Loucy (cell line): ENCODE results near the gene RANBP3.

ENCODE experiments used
- H2AFZ ChIP-seq: fragments of 200-600 bp; sonication (generic); 2 replicates; pipeline ENCODE4 v1.6.0; 2016; ENCODE audit warnings: antibody characterized with exemption, mild to moderate bottlenecking, low read length, moderate library complexity
- H3F3A ChIP-seq: fragments of 200-600 bp; 2 replicates; pipeline ENCODE4 v1.6.0; 2016; ENCODE audit warnings: antibody characterized with exemption, low read depth, mild to moderate bottlenecking
- H3K27me3 ChIP-seq: fragments of 200-600 bp; sonication (generic); 2 replicates; pipeline ENCODE4 v1.6.1; 2014; ENCODE audit warnings: low read length, mild to moderate bottlenecking; ENCODE audit not compliant: insufficient read depth, poor library complexity, severe bottlenecking
- H3K36me3 ChIP-seq: fragments of 200-600 bp; sonication (generic); 2 replicates; pipeline ENCODE4 v1.6.1; 2016; ENCODE audit warnings: low read length; ENCODE audit not compliant: insufficient read depth
- H3K4me1 ChIP-seq: fragments of 200-600 bp; sonication (generic); 2 replicates; pipeline ENCODE4 v1.5.1; 2014; ENCODE audit warnings: low read length, mild to moderate bottlenecking; ENCODE audit not compliant: insufficient read depth, poor library complexity, severe bottlenecking
- H3K4me2 ChIP-seq: fragments of 200-600 bp; sonication (generic); 2 replicates; pipeline ENCODE4 v1.6.0; 2014; ENCODE audit warnings: antibody characterized with exemption, low read length, low read depth, mild to moderate bottlenecking; ENCODE audit not compliant: poor library complexity, severe bottlenecking
- H3K4me3 ChIP-seq: fragments of 200-600 bp; sonication (generic); 2 replicates; pipeline ENCODE4 v1.5.1; 2014; ENCODE audit warnings: low read length, mild to moderate bottlenecking, mixed read lengths; ENCODE audit not compliant: poor library complexity, severe bottlenecking
- H3K79me2 ChIP-seq: fragments of 200-600 bp; sonication (generic); 2 replicates; pipeline ENCODE4 v1.6.1; 2014; ENCODE audit warnings: low read length; ENCODE audit not compliant: insufficient read depth
- H3K9ac ChIP-seq: fragments of 200-600 bp; sonication (generic); 2 replicates; pipeline ENCODE4 v1.6.0; 2014; ENCODE audit warnings: mild to moderate bottlenecking, low read depth, low read length, moderate library complexity; ENCODE audit not compliant: poor library complexity, severe bottlenecking
- H3K9me2 ChIP-seq: fragments of 200-600 bp; sonication (generic); replicated peaks from 2 replicates; pipeline ENCODE4 v1.6.1; 2016; ENCODE audit warnings: low read depth, low read length, mixed read lengths
- H3K9me3 ChIP-seq: fragments of 200-600 bp; sonication (generic); 2 replicates; pipeline ENCODE4 v1.6.1; 2014; ENCODE audit warnings: mild to moderate bottlenecking, antibody characterized with exemption, low read length, low read depth; ENCODE audit not compliant: insufficient read depth
- H4K20me1 ChIP-seq: fragments of 200-600 bp; sonication (generic); 2 replicates; pipeline ENCODE4 v1.6.0; 2014; ENCODE audit warnings: antibody characterized with exemption, low read length, mild to moderate bottlenecking; ENCODE audit not compliant: insufficient read depth, poor library complexity, severe bottlenecking
- CTCF ChIP-seq: fragments of 200-600 bp; sonication (generic); conservative IDR thresholded peaks from 2 replicates; pipeline ENCODE4 v1.5.1; 2014; ENCODE audit warnings: mild to moderate bottlenecking, antibody characterized with exemption, low read length
- EZH2phosphoT487 ChIP-seq: fragments of 200-600 bp; IDR thresholded peaks from 2 replicates; pipeline ENCODE4 v1.6.1; 2018; ENCODE audit warnings: antibody characterized with exemption, mild to moderate bottlenecking, moderate library complexity, borderline replicate concordance

RANBP3 gene

GRCh38 chr19:5997371-5997770, 19.4 kb upstream of the RANBP3 start:
- no peaks in the 10 kb centered on the region for H3K9me2 ChIP-seq
- H2AFZ ChIP-seq: no peak overlapping the region
- no peaks in the 10 kb centered on the region for H3K36me3 ChIP-seq
- H4K20me1 ChIP-seq: no peaks in the 10 kb centered on the region
- no peaks in the 10 kb centered on the region for H3K4me1 ChIP-seq
- no peaks in the 10 kb centered on the region for H3F3A ChIP-seq
- H3K4me3 ChIP-seq: no peak overlapping the region
- TF ChIP-seq EZH2phosphoT487 (no peak), CTCF (no peak)
- no peak overlapping the region for H3K4me2 ChIP-seq
- no peaks in the 10 kb centered on the region for H3K9me3 ChIP-seq
- H3K27me3 ChIP-seq: no peaks in the 10 kb centered on the region
- H3K9ac ChIP-seq: no peak overlapping the region
- H3K79me2 ChIP-seq: no peaks in the 10 kb centered on the region

DNA sequence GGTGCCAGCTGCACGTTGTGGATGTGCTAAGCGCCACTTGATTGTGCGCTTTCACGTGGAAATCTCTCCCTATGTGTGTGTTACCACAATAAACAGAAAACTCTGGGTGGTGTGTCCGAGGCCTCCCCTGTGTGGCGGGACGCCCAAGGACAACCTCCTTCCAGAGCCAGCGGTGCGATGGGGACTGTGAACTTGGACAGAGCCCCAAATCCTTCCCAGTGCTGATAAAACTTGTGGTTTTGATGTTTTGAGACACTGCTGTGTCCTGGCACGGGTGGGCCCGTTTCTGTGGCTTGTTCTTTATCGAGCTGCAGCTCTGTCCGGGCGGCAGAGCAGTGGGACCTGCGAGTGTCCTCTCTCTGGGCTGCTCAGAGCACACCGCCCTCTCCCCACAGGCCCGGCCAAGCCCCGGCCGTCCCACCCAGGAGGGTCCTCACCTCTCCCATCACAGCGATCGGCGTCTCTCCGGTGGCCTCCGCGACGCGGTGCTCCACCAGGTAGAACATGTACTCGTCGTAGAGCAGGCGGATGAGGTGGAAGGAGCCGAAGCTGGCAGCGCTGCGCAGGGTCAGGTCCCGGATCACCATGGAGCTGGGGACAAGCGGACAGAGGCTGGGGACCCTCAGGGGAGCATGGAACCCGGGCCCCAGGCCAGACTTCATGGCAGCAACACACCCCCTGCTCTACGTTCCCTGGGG, 18.8 kb upstream of the RANBP3 start:
- H3K4me2 ChIP-seq: no peak overlapping the region

GRCh38 chr19:5996102-5996501, 18.2 kb upstream of the RANBP3 start:
- Histone ChIP-seq H3K4me3 (no peak overlapping the region), H3K36me3 (no peaks in the 10 kb centered on the region), H3K9ac (no peak overlapping the region), H4K20me1 (no peaks in the 10 kb centered on the region), H3K27me3 (no peaks in the 10 kb centered on the region), H3F3A (no peaks in the 10 kb centered on the region), H3K79me2 (no peaks in the 10 kb centered on the region), H3K9me2 (no peaks in the 10 kb centered on the region), H3K9me3 (no peaks in the 10 kb centered on the region), H3K4me1 (no peaks in the 10 kb centered on the region), H2AFZ (no peak overlapping the region), H3K4me2 (no peak overlapping the region)
- no peak for TF ChIP-seq CTCF
- no peak for TF ChIP-seq EZH2phosphoT487

More for the DNA sequence above, 18.8 kb upstream of the RANBP3 start:
- no peak for TF ChIP-seq CTCF
- TF ChIP-seq EZH2phosphoT487: no peak
- Histone ChIP-seq H3K9me3 (no peaks in the 10 kb centered on the region), H3F3A (no peaks in the 10 kb centered on the region), H3K36me3 (no peaks in the 10 kb centered on the region), H3K9me2 (no peaks in the 10 kb centered on the region), H3K27me3 (no peaks in the 10 kb centered on the region), H3K4me1 (no peaks in the 10 kb centered on the region), H2AFZ (no peak overlapping the region), H4K20me1 (no peaks in the 10 kb centered on the region), H3K4me3 (no peak overlapping the region), H3K79me2 (no peaks in the 10 kb centered on the region), H3K9ac (no peak overlapping the region)
